Upper lobe of left lung (tissue), 4 donors: Measurements from ENCODE around the gene LAD1.
A peak's percentile ranks its signal among the peaks of the same experiment; 100 is the strongest.

Source experiments
- CTCF ChIP-seq, 6 experiments: fragments of 450-650 bp in 4 of 6; fragments of 200-600 bp in 2 of 6; sonication (generic) in 2 of 6; IDR thresholded peaks; one replicate each; pipeline ENCODE4 v1.5.1; 2016 to 2019; ENCODE audit warnings: antibody characterized with exemption in 6 of 6
- POLR2AphosphoS5 ChIP-seq, 2 donors: sonication (generic); formaldehyde crosslinking; IDR thresholded peaks; one replicate each; pipeline ENCODE4 v1.5.1; 2017; ENCODE audit warnings: antibody characterized with exemption in 2 of 2

GRCh38 chr1:201358596-201358995, 40.5 kb downstream of the LAD1 start:
- TF ChIP-seq CTCF (IDR thresholded peaks at IDR 0.05) (no peak), POLR2AphosphoS5 (IDR thresholded peaks at IDR 0.05) (peak; percentile 40 to 63)
